DND-41 (cell line): ENCODE results near the gene IFITM10.

Experiments used
- EZH2 ChIP-seq: IDR thresholded peaks from 3 replicates; pipeline ENCODE4 v1.6.1; 2012; ENCODE audit warnings: borderline replicate concordance, low read depth, mild to moderate bottlenecking, moderate library complexity, low read length, inconsistent platforms; ENCODE audit not compliant: severe bottlenecking
- TF ChIP-seq, protein P1 (sequence below): IDR thresholded peaks from 2 replicates; pipeline ENCODE4 v1.5.1; 2012; ENCODE audit warnings: borderline replicate concordance, low read length, moderate library complexity, mild to moderate bottlenecking; ENCODE audit not compliant: poor library complexity, severe bottlenecking; ENCODE audit errors: extremely low read depth

DNA sequence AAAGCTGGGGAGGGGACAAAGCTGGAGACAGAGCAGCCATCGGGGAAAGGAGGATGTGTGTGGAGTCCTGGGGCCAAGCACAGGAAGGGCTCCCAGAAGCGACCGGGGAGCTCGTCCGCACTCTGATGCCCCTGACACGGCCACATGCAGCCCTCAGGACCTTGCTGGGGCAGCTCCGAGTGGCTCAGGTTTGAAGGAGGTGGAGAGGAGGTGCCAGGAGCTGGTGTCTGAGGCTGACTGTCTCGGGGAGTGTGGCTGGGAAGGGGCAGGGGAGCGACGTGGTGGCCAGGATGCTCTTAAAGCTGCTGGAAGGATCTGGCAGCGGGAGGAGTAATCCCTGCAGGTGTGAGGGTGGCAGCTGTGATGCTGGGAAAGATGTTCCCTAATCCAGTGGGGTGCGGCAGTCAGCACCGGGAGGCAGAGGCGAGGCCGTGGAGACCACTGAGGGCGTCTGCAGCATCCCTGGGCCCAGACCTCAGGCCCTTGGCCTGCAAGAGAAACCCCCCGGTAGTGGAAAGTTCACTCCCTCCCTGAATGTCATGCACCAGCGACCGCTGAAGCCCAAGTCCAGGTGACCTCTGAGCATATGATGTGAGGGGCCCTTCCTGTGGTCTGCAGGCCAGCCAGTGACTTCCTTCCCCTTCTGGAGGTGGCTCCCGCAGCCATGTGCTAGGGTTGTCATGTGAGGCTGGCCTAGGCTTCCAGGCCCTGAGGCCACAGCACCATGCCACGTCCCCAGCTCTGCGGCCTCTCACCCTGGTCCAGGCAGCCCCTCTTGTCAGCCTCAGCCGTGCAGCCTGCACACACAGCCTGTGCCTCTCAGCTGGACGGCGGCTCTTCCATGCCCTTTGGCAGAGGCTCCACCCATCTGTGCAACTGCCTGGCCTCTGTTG lies 30.6 kb upstream of the IFITM10 start:
- TF ChIP-seq, protein P1, sequence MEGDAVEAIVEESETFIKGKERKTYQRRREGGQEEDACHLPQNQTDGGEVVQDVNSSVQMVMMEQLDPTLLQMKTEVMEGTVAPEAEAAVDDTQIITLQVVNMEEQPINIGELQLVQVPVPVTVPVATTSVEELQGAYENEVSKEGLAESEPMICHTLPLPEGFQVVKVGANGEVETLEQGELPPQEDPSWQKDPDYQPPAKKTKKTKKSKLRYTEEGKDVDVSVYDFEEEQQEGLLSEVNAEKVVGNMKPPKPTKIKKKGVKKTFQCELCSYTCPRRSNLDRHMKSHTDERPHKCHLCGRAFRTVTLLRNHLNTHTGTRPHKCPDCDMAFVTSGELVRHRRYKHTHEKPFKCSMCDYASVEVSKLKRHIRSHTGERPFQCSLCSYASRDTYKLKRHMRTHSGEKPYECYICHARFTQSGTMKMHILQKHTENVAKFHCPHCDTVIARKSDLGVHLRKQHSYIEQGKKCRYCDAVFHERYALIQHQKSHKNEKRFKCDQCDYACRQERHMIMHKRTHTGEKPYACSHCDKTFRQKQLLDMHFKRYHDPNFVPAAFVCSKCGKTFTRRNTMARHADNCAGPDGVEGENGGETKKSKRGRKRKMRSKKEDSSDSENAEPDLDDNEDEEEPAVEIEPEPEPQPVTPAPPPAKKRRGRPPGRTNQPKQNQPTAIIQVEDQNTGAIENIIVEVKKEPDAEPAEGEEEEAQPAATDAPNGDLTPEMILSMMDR: no peak
- TF ChIP-seq EZH2: no peak
